ENCODE results near the gene EHD4.

EHD4 gene

DNA sequence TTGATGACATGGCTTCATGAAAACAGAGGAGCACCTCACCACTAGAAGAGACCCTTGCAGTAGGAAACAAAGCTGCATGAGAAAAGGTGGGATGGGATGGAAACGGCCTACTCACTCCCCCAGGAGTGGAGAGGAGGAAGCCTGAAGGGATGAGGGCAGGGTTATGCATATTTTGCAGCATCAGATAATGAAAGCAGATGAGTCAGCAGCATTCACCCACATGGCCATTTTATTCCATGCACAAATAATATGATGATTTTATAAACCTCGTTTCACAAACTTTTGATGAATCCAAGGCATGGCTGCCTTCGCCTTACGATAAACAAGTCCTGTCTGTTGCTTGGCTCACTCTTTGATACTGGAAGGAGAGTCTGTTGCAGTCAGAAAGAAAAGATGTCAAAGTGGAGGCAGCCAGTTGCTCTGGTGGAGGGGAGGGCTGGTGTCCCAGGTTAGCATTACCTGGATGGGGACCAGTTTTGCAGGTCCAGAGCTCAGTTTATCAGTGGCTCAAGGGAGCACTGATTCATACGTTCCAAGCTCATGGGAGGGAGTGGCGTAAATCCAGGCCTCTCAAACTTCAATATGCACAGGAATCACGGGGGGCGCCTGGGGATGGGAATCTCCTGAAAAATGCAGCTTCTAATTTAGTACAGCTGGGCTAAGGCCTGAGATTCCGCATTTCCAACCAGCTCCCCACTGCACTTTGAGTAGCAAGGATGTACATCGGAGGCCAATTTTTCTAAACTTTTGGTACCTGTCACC is 9.2 kb upstream of the EHD4 start:
- DNase-seq (ENCODE audit: low spot score) (no peak), FAIRE-seq (no peak)

DNA sequence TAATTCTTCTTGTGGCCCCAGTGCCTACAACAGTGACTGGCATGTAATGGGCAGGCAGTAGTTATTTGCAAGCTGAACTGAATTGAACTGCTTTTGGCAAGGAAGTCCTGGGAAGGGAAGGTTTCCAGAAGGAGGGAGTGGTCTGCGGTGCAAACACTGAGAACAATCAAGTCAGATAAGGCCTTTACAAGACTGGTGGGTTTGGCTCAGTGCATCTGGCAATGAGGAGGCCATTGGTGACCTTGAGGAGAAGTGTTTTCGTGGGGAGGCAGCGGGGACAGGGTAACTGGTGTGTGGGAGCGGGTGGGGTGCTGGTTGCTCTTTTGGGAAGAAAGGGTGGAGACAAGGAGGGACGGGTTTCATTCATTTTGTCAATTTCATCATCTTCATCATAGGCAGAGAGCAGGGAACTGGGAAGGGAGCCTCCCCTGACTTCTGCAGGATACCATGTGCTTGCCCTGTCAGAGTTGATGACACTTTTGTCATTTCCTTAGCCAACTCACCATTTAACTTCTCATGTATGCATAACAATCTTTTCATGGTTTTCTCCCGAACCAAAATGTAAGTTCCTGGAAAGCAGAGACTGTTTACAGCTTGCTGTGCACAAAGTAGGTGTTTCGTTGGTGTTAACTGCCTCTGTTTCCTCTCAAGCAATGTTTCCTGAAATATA is 8.4 kb upstream of the EHD4 start:
- DNase-seq (ENCODE audit: low spot score), result no peak
- no peak for FAIRE-seq

GRCh38 chr15:41979493-41980266 is 7.3 kb upstream of the EHD4 start:
- no peak for FAIRE-seq
- no peak for DNase-seq (ENCODE audit: low spot score)

DNA sequence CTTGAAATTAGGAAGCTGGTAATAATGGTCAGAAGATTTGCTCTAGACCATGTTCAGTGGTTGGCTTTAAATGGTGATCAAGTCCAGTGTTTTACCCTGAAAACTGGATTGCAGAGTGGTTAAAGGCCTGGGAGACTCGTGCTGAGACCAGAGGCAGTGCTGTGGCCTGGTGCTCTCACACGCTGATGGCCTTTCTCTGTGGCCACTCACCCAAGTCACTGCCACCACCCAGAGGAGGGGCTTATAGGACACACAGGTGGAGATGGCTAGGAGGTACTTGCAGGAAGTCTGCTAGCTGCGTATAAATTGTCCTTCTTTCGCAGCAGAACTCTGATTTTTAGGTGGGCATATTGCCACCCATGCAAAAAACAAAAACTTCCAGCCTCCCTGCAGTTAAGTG is 6.2 kb upstream of the EHD4 start:
- no peak for DNase-seq (ENCODE audit: low spot score)
- no peak for FAIRE-seq

- FAIRE-seq (no peak), DNase-seq (ENCODE audit: low spot score) (no peak)
Observed at GRCh38 chr15:41977757-41978383, 5.5 kb upstream of the EHD4 start.

- no peak for DNase-seq (ENCODE audit: low spot score)
- no peak for FAIRE-seq
Observed at GRCh38 chr15:41975669-41976068, 3.3 kb upstream of the EHD4 start.

DNA sequence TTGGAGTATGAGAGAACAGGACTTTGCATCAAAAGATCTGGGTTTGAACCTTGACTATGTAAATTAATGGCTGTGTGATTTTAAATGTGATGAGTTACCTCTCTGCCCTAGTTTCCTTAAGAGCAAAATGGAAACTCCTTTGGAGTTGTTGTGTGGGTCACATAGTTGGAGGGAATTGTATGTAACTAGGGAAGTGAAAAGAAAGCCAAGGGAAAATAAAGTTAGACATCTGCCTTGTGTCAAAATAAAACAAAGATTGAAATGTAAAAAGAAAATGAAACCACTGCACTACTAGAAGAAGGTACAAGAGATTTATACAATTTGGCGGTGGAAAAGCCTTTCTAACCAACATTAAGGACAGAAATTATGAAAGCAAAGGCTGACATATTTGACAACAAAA is 1.7 kb upstream of the EHD4 start:
- DNase-seq (ENCODE audit: low spot score) (no peak), FAIRE-seq (no peak)

DNA sequence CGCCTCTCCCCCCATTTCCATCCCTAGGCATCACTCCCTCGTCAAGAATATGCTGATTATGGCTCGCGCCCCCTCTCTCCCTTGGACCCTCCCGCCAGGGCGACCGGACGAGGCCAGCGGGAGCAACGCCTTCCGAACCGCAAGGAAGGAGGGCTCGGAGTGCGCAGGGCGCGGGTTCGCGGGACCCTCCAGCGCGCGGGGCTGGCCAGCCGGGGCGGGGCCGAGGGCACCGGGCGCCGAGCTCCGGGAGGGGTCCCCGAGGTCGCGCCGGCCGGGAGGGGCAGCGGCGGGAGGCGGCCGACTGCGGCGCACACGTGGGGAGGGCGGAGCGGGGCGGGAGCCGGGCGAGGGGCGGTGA is 483 bp downstream of the EHD4 start:
- DNase-seq (ENCODE audit: low spot score), result no peak
- FAIRE-seq, result no peak

GRCh38 chr15:41971089-41971894 is 1.1 kb downstream of the EHD4 start:
- FAIRE-seq (no peak), DNase-seq (ENCODE audit: low spot score) (peak; percentile 59)

DNA sequence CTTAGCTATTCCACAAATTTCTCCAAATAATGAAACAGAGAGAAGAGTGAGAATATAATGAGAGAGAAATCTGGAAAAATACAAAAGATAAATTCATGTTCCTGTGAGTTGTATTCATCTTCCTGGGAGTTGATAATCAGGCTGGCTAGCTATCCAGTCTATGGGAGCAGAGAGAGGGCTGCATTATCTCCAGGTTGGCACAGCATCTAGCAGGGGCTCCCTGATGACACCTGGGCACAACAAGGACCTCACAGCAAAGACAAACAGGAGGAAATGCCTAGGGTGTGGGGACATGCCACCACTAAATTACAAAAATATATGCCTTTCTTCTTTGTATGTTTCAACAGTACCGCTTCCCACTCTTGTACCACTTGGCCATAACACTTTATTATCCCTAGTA is 1.9 kb downstream of the EHD4 start:
- DNase-seq (ENCODE audit: low spot score) (no peak), FAIRE-seq (no peak)

DNA sequence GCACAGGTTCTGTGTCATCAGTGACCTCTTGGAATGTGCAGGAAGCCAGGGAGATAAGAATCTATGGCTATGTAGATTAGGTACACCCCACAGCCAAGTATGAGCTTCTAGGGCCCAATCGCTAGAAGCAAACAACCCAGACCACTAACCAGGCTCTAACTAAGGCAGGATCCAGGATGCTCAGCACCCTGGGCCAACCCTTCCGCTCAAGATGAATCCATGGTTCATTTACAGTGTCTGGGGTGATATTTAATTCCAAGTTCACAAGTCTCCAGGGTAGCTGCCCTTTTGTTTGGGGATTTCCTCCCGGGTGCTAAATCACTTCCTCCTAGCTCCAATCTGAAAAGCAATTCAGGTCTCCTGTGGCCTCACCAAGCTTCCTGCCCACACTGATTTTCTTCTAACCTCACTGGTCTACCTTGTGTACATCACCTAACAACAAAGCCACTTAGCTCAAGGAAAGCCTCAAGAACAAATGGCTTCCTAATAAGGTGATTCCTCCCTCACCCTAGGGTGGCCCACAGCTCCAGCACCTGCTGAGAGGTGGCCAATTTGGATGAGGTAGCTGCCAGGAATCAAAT is 2.4 kb downstream of the EHD4 start:
- FAIRE-seq, result no peak
- peak; percentile 41 for DNase-seq (ENCODE audit: low spot score)

GRCh38 chr15:41968701-41969100 is 3.7 kb downstream of the EHD4 start:
- FAIRE-seq (no peak), DNase-seq (ENCODE audit: low spot score) (no peak)

DNA sequence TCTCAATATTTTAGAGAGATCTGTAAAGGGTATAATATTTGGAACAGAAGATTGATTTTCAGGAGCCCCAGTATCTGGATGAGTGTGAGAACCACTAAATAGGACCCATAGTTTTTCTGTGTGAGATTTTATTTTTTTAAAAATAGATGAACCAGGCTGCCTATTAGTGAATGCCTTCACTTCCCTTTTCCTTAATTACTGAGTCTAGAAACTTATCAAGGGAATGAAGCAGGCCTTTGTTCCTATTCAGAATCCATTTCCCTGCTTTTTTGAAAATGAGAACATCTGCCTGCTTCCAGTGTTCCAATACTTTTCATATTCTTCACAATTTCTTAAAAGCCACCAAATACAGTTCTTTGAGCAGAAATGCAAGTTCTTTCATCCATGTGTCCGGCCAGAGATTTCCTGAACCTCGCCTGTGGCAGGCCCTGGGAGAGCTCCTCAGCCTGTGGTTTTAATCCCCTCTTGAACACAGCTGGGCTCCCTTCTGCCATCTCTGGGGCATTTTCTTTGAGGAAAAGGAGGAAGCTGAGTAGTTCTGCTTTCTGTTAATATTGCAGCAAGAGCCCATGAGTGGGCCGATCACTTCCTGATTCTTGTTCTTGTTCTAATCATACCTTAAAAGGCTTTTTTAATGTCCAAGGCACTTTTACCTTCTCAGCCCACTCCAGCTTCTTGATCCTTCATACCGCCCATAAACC is 4.7 kb downstream of the EHD4 start:
- DNase-seq (ENCODE audit: low spot score), result peak; percentile 44
- no peak for FAIRE-seq

DNA sequence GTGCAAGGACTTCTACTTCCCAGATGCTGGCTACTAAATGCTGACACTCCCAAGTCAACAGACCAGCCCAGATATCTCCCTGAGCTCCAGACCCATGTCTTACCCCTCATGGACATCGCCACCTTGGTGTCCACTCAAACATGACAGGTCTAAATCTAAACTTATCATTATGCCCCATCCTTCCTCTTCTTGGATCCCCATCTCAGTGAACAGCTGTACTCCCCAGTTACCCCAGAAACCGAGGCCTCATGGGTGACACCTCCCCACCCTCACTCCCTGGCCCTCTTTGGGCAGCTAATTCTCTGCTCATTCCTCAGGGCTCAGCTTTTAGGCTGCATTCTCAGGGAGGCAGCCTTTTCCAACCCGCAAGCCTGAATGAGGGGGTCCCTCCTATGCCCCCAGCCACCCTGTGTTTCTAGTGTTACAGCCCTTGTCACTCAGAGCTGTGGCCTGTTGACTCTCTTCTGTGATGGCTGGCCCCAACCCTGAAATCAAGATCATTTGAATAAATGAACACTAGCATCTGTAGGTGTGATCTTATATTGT is 5.4 kb downstream of the EHD4 start:
- DNase-seq (ENCODE audit: low spot score) (no peak), FAIRE-seq (no peak)

DNA sequence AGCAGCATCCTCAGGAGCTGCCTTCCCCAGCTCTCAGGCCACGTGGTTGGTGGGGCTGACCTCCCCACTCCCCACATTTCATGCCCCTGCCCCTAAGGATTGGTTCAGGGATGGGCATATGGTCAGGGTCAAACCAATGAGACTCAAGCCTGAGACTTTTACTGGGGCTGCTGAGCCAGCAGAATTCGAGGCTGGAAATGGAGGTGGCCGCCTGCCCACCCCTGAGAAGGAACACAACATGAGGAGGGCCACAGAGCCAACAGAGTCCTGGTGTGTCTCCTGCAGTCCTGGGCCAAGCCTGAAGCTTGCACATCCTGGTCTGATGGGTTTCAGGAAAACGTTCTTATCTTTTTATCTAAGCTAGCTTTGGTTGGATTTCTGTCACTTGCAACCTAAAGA is 5.9 kb downstream of the EHD4 start:
- no peak for FAIRE-seq
- DNase-seq (ENCODE audit: low spot score), result no peak

- DNase-seq (ENCODE audit: low spot score) (no peak), FAIRE-seq (no peak)
Observed at GRCh38 chr15:41965441-41966413, 6.6 kb downstream of the EHD4 start.

DNA sequence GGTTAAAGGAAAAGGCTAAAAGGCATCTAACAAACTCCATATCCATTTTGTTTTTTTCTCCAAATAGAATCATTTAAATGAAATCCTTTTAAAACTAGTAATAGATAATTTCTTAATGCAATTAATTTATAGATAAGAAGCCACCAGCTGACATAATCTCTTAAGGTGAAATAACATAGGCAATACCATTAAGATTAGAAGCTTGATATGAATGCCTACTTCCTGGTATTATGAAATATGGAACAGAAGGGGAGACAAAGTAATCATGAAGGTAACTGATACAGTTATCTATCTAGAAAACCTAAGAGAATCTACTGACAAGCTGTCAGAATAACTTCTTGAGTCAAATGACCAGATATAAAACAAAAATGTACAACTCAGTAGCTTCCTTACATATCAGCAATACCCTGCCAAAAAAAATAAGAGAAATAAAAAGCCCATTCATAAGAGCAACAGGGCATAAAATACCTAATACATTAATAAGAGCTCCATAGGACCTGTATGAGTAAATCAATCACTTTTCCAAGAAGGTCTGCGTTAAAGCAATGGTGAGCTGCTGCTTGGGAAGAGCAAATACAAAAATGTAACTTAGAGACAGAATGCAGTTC is 10.7 kb downstream of the EHD4 start:
- DNase-seq (ENCODE audit: low spot score) (no peak), FAIRE-seq (no peak)

GRCh38 chr15:41961001-41961518 is 11.3 kb downstream of the EHD4 start:
- FAIRE-seq, result peak; percentile 93
- DNase-seq (ENCODE audit: low spot score), result peak; percentile 88
